ENCODE data around the gene CYP27C1.

GRCh38 chr2:127219171-127220070, 678 bp downstream of the CYP27C1 start:
- TF ChIP-seq CTCF (IDR thresholded peaks at IDR 0.05; ENCODE audit: insufficient read depth, low read length, poor library complexity, severe bottlenecking) = no peak
- TF ChIP-seq EZH2phosphoT487 (conservative IDR thresholded peaks at IDR 0.05; ENCODE audit: low read length) = no peak
